Measurements from ENCODE around the gene CENPS. TPM values are rescaled to one million over a fixed set of nuclear protein-coding genes. Genes with fewer than 3 reads are reported as not detected.
A peak's percentile ranks its signal among the peaks of the same experiment; 100 is the strongest.
"Not testable (repeated sequence)": the region's sequence is repeated elsewhere in the genome, so short reads cannot be mapped to it uniquely, and the experiment has no call there.

Gene CENPS
- total and polyA plus RNA-seq, 2 of the 13 experiments (the other 11 are each of a cell fraction or from before 2014, with no cell fraction given): 3.3 to 22.0 TPM

DNA sequence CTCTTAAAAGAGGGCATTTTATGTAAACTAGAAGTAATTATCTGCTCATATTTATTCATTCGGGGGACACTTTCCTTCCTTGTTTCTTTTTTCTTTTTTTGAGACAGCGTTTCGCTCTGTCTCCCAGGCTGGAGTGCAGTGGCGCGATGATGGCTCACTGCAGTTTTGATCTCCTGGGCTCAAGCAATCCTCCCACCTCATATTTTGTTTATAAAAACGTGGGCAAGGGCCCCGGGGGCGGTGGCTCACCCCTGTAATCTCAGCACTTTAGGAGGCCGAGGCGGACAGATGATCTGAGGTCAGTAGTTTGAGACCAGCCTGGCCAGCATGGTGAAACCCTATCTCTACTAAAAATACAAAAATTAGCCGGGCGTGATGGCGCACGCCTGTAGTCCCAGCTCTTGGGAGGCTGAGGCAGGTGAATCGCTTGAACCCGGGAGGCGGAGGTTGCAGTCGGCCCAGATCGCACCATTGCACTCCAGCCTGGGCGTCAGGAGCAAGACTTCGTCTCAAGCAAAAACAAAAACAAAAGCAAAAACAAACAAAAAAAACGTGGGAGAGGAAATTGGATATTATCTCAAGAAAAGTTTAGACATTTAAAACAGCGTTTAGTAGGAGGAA is 43.0 kb downstream of the CENPS start:
- WGBS (ENCODE audit: low lambda C conversion rate): 84% methylated on average over 23 of the region's 23 CpGs
- H3K79me2 ChIP-seq (ENCODE audit: insufficient read depth, low read length): peaks cover 34% of the 10 kb centered on the region
- POLR2A ChIA-PET: interaction anchor here (0.8 to 1.1 kb wide), 4 partner anchors 15 to 258 kb away, joined by 3 to 4 read pairs (median 4); partner anchors contain the start of gene CENPS
- H2AFZ ChIP-seq (ENCODE audit: low read length): no peak overlapping the region
- in situ Hi-C loops (cut with HindIII; ENCODE audit: extremely low pct_ligation_motif_present, low pct_unique_long_range_greater_than_20kb) (loop anchor here (10.0 kb wide), 1 partner anchor 88 kb away; no protein-coding TSS in a partner anchor), intact Hi-C loops (cut with micrococcal nuclease; ENCODE audit: unreplicated experiment) (loop anchor here (5.0 kb wide), 1 partner anchor 41 kb away; the partner anchor contains the start of gene CENPS)
- peaks cover 4 to 11% of the 10 kb centered on the region in 2 experiments; a peak in 4 of 5 replicates for H3K36me3 ChIP-seq (replicated peaks in 1 of 2; ENCODE audit: control insufficient read depth in 1 of 2, insufficient read depth in 2 of 2, low read length in 2 of 2)
- peak overlapping the region; percentile 83 for H3K4me2 ChIP-seq (ENCODE audit: low read depth, low read length)
- peaks cover 45% of the 10 kb centered on the region for H3K4me1 ChIP-seq (ENCODE audit: insufficient read depth, low read length)
- no TSS peak for BruUV-seq (replicated peaks)
- TF ChIP-seq ZNF605 (CRISPR knock-in tag; IDR thresholded peaks at IDR 0.05) (no peak), ZBTB38 (CRISPR knock-in tag; IDR thresholded peaks at IDR 0.05) (peak; percentile 68; the same call in 1 of the 2 replicates), TARDBP (CRISPR knock-in tag; IDR thresholded peaks at IDR 0.05) (no peak)
- TF ChIP-seq, protein P1, sequence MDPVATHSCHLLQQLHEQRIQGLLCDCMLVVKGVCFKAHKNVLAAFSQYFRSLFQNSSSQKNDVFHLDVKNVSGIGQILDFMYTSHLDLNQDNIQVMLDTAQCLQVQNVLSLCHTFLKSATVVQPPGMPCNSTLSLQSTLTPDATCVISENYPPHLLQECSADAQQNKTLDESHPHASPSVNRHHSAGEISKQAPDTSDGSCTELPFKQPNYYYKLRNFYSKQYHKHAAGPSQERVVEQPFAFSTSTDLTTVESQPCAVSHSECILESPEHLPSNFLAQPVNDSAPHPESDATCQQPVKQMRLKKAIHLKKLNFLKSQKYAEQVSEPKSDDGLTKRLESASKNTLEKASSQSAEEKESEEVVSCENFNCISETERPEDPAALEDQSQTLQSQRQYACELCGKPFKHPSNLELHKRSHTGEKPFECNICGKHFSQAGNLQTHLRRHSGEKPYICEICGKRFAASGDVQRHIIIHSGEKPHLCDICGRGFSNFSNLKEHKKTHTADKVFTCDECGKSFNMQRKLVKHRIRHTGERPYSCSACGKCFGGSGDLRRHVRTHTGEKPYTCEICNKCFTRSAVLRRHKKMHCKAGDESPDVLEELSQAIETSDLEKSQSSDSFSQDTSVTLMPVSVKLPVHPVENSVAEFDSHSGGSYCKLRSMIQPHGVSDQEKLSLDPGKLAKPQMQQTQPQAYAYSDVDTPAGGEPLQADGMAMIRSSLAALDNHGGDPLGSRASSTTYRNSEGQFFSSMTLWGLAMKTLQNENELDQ (CRISPR knock-in tag; IDR thresholded peaks at IDR 0.05; ENCODE audit: borderline replicate concordance): no peak
- no peaks in the 10 kb centered on the region for H3K9me3 ChIP-seq (ENCODE audit: low read length)
- peak overlapping the region in 2 of 3 experiments; percentile 77 to 83; a peak in 2 of 6 replicates for H3K4me3 ChIP-seq (replicated peaks in 1 of 3; ENCODE audit: insufficient read depth in 1 of 3, low read depth in 2 of 3, low read length in 3 of 3)
- CTCF ChIA-PET (ENCODE audit: low intra/inter-chr PET ratio, low total read pairs): no interaction called here
- H3K27ac ChIP-seq (ENCODE audit: extremely low read length, insufficient read depth, low read length): peak overlapping the region; percentile 70
- H4K20me1 ChIP-seq (ENCODE audit: insufficient read depth, low read length): no peaks in the 10 kb centered on the region
- H3K9ac ChIP-seq (ENCODE audit: insufficient read depth, low read depth, low read length): peak overlapping the region; percentile 79
- ATAC-seq (no peak), FAIRE-seq (no peak), DNase-seq (ENCODE audit: low spot score) (no peak)
- no peaks in the 10 kb centered on the region; a peak in 1 of 5 replicates for H3K27me3 ChIP-seq (ENCODE audit: control insufficient read depth in 1 of 2, insufficient read depth in 2 of 2, low read length in 2 of 2)

DNA sequence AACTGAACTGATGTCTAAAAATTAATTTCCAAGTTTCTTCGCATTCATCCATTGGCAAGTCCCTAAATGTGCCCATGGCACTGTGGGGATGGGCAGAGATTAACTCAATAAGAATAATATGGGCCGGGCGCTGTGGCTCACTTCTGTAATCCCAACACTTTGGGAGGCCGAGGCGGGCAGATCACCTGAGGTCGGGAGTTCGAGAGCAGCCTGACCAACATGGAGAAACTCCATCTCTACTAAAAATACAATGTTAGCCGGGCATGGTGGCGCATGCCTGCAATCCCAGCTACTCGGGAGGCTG is 44.0 kb downstream of the CENPS start:
- CTCF ChIA-PET (ENCODE audit: low intra/inter-chr PET ratio, low total read pairs); DNase-seq (ENCODE audit: low spot score); FAIRE-seq; H2AFZ ChIP-seq (ENCODE audit: low read length); BruUV-seq (replicated peaks); H4K20me1 ChIP-seq (ENCODE audit: insufficient read depth, low read length); H3K27me3 ChIP-seq (ENCODE audit: control insufficient read depth in 1 of 2, insufficient read depth in 2 of 2, low read length in 2 of 2); POLR2A ChIA-PET; H3K36me3 ChIP-seq (replicated peaks in 1 of 2; ENCODE audit: control insufficient read depth in 1 of 2, insufficient read depth in 2 of 2, low read length in 2 of 2); H3K9me3 ChIP-seq (ENCODE audit: low read length); ATAC-seq: not testable (repeated sequence)
- WGBS (ENCODE audit: low lambda C conversion rate): 82% methylated on average over 10 of the region's 10 CpGs
- peak overlapping the region; percentile 71 for H3K27ac ChIP-seq (ENCODE audit: extremely low read length, insufficient read depth, low read length)
- H3K9ac ChIP-seq (ENCODE audit: insufficient read depth, low read depth, low read length): peak overlapping the region; percentile 78
- peak overlapping the region; percentile 88 to 93 (median 88); a peak in 5 of 6 replicates for H3K4me3 ChIP-seq (replicated peaks in 1 of 3; ENCODE audit: insufficient read depth in 1 of 3, low read depth in 2 of 3, low read length in 3 of 3)
- peak overlapping the region; percentile 70 for H3K4me2 ChIP-seq (ENCODE audit: low read depth, low read length)
- in situ Hi-C loops (cut with HindIII; ENCODE audit: extremely low pct_ligation_motif_present, low pct_unique_long_range_greater_than_20kb) (loop anchor here (10.0 kb wide), 1 partner anchor 89 kb away; no protein-coding TSS in a partner anchor), intact Hi-C loops (cut with micrococcal nuclease; ENCODE audit: unreplicated experiment) (loop anchor here (5.0 kb wide), 1 partner anchor 42 kb away; the partner anchor contains the start of gene CENPS)
- peaks cover 45% of the 10 kb centered on the region for H3K4me1 ChIP-seq (ENCODE audit: insufficient read depth, low read length)
- H3K79me2 ChIP-seq (ENCODE audit: insufficient read depth, low read length): peaks cover 41% of the 10 kb centered on the region
- TF ChIP-seq ZMYM4 (CRISPR knock-in tag; IDR thresholded peaks at IDR 0.05) (0 out of 2 replicates have a peak, but pooled peaks have one; percentile 2), NFKB2 (CRISPR knock-in tag; IDR thresholded peaks at IDR 0.05; ENCODE audit: borderline replicate concordance) (peak; percentile 11; the same call in 1 of the 2 replicates), ZNF670 (CRISPR knock-in tag; IDR thresholded peaks at IDR 0.05; ENCODE audit: borderline replicate concordance) (0 out of 2 replicates have a peak, but pooled peaks have one; percentile 29), ZNF737 (CRISPR knock-in tag; IDR thresholded peaks at IDR 0.05; ENCODE audit: borderline replicate concordance) (0 out of 2 replicates have a peak, but pooled peaks have one; percentile 23)
- TF ChIP-seq, protein P2, sequence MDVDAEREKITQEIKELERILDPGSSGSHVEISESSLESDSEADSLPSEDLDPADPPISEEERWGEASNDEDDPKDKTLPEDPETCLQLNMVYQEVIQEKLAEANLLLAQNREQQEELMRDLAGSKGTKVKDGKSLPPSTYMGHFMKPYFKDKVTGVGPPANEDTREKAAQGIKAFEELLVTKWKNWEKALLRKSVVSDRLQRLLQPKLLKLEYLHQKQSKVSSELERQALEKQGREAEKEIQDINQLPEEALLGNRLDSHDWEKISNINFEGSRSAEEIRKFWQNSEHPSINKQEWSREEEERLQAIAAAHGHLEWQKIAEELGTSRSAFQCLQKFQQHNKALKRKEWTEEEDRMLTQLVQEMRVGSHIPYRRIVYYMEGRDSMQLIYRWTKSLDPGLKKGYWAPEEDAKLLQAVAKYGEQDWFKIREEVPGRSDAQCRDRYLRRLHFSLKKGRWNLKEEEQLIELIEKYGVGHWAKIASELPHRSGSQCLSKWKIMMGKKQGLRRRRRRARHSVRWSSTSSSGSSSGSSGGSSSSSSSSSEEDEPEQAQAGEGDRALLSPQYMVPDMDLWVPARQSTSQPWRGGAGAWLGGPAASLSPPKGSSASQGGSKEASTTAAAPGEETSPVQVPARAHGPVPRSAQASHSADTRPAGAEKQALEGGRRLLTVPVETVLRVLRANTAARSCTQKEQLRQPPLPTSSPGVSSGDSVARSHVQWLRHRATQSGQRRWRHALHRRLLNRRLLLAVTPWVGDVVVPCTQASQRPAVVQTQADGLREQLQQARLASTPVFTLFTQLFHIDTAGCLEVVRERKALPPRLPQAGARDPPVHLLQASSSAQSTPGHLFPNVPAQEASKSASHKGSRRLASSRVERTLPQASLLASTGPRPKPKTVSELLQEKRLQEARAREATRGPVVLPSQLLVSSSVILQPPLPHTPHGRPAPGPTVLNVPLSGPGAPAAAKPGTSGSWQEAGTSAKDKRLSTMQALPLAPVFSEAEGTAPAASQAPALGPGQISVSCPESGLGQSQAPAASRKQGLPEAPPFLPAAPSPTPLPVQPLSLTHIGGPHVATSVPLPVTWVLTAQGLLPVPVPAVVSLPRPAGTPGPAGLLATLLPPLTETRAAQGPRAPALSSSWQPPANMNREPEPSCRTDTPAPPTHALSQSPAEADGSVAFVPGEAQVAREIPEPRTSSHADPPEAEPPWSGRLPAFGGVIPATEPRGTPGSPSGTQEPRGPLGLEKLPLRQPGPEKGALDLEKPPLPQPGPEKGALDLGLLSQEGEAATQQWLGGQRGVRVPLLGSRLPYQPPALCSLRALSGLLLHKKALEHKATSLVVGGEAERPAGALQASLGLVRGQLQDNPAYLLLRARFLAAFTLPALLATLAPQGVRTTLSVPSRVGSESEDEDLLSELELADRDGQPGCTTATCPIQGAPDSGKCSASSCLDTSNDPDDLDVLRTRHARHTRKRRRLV (CRISPR knock-in tag; IDR thresholded peaks at IDR 0.05): peak; percentile 19; the same call in 1 of the 2 replicates
